GM12873 (cell line): ENCODE results near the gene ARL4D.

Experiments
- CTCF ChIP-seq: IDR thresholded peaks from 2 replicates; pipeline ENCODE4 v1.5.1; 2012; ENCODE audit warnings: low read depth, mild to moderate bottlenecking, moderate library complexity, low read length, control low read depth; ENCODE audit not compliant: insufficient read depth; ENCODE audit errors: missing control alignments

ARL4D gene

DNA sequence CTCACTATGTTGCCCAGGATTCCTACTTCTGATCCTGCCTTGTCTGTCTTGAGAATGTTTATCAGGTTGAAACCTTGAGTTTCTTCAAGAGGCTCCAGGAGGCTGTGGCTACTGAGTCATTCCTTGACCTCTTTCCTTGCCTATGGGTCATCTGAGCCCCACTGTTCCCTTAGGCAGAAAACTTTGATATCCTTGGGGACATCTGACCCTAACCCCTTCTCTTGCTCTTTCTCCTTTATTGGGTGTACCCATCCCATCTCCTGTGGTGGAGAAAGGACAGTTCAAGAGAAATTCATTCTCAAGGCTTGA, 12.5 kb downstream of the ARL4D start:
- TF ChIP-seq CTCF = no peak

- TF ChIP-seq CTCF = no peak
Measured at GRCh38 chr17:43411749-43412148, 13.0 kb downstream of the ARL4D start.

- no peak for TF ChIP-seq CTCF
Measured at GRCh38 chr17:43412166-43412565, 13.4 kb downstream of the ARL4D start.

GRCh38 chr17:43416998-43417890, 18.5 kb downstream of the ARL4D start:
- no peak for TF ChIP-seq CTCF

DNA sequence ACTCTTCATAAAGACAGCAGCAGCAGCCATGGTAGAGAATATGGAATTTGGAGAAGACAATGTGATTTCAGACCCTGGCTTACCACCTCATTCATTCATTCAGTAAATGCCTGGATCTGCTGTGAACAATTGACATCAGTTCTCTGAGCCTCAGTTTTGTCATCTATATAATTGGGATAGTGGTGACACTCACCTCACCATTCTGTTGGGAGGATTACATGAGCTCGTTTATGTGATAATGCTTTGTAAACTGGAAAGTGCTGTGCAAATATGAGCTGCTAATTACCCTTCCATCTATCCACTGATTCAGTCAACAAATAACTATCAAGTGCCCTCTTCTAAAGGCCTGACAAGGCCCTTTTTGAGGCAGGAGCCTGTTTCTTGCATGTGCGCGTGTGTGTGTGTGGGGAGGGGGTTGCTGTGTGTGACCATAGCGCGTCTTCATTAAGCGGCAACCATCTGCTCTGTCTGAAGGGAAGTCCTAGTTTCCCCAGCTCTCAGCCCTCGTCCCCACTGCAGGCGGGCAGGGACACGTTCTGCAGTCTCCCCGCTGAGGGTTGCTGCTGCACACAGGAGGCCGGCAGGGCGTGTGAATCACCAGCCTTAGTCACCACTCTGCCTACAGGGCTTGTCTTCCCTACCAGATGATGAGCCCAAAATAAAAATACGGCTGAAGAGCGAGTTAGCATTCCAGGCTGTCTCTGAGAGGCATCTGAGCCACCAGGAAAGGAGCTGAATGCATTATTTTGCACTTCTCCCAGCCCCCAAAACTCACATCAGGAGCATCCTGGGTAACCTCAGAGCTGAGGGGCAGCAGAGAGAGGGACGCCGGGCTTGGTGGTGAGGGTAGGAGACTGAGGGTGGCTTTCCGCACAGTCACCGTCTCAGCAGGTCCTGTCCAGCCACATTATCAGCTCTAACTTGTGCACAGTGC, 19.9 kb downstream of the ARL4D start:
- TF ChIP-seq CTCF = no peak

DNA sequence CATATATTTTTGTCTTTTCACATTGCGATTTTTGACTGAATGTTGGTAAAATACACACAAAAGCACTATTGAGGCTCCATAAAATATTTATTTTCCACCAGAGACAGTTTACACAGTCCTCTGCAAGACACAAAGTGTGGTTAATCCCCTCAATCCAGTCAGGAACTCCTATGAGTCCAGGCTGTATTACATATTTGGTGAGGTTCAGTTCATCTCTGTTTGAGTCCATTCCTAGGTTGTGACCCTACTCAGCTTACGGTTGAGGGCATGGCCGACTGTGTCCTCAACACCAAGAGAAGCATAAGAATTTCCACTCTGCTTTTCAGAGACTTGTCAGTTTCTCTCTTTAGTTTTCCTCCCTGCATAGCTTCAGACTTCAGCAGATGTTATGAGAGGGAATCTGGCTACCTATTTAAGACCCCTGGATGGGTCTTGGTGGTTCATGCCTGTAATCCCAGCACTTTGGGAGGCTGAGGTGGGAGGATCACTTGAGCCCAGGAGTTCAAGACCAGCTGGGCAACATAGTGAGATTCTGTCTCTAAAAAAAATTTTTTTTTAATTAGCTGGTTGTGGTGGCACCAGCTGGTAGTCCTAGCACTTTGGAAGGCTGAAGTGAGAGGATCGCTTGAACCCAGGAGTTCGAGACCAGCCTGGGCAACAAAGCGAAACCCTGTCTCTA, 25.1 kb downstream of the ARL4D start:
- no peak for TF ChIP-seq CTCF
